Endothelial cell of umbilical vein (primary cell): ENCODE data around the gene HOPX. TPM values are rescaled to one million over a fixed set of nuclear protein-coding genes. Genes with fewer than 3 reads are reported as not detected.

Experiments used
- BruUV-seq: library from RNA; stranded (reverse); fragments of 400-500 nt; replicated peaks from 2 replicates; lab custom pipeline; 2021; lab: Mats Ljungman, UMichigan
- CTCF ChIA-PET: fragments of 300-600, 350-600 bp; sonication (Branson Sonifier 250); formaldehyde crosslinking; loops from one replicate; lab custom pipeline; 2021; ENCODE audit warnings: antibody characterized with exemption, inconsistent platforms; lab: Charles Lee
- POLR2A ChIA-PET: fragments of 300-600, 350-600 bp; sonication (Branson Sonifier 250); formaldehyde crosslinking; loops from one replicate; lab custom pipeline; 2021; ENCODE audit warnings: antibody characterized with exemption, inconsistent platforms; lab: Charles Lee
- DNase-seq: peaks from one replicate; pipeline ENCODE4 v3.0.0-alpha.2; 2011; ENCODE audit warnings: low read depth, low spot score
- FAIRE-seq: peaks from 2 replicates; lab custom pipeline; 2011; peaks lifted over from hg19 to GRCh38; lab: Jason Lieb, UNC
- H2AFZ ChIP-seq: 2 replicates; pipeline ENCODE4 v1.6.0; 2012; ENCODE audit warnings: low read depth, low read length, control low read depth, inconsistent platforms
- H3K27ac ChIP-seq: 2 replicates; pipeline ENCODE4 v1.5.1; 2011; ENCODE audit warnings: low read depth, mild to moderate bottlenecking, control low read depth, low read length, moderate library complexity; ENCODE audit not compliant: insufficient read depth
- H3K27me3 ChIP-seq, 2 experiments: 2 replicates each; pipeline versions ENCODE4 v1.6.0 to v1.6.1; 2011; ENCODE audit warnings: low read length in 2 of 2, mixed read lengths in 1 of 2; ENCODE audit not compliant: control insufficient read depth in 2 of 2, insufficient read depth in 2 of 2
- H3K36me3 ChIP-seq, 2 experiments: 2 replicates in 1 of 2; 3 replicates in 1 of 2; pipeline ENCODE4 v1.5.1; 2011; ENCODE audit warnings: low read length in 2 of 2, mild to moderate bottlenecking in 1 of 2, moderate library complexity in 1 of 2; ENCODE audit not compliant: control insufficient read depth in 2 of 2, insufficient read depth in 2 of 2; ENCODE audit errors: extremely low read depth in 1 of 2
- H3K4me1 ChIP-seq: 3 replicates; pipeline ENCODE4 v1.5.1; 2011; ENCODE audit warnings: mild to moderate bottlenecking, low read length; ENCODE audit not compliant: control insufficient read depth, insufficient read depth; ENCODE audit errors: extremely low read depth
- H3K4me2 ChIP-seq: 2 replicates; pipeline ENCODE4 v1.6.1; 2011; ENCODE audit warnings: low read length, control low read depth, mixed read lengths; ENCODE audit not compliant: insufficient read depth
- H3K4me3 ChIP-seq, 3 experiments: fragments of 200-600 bp in 1 of 3; sonication (generic), shearing (Covaris generic) in 1 of 3; replicated peaks in 1 of 3; 2 replicates each; pipeline ENCODE4 v1.5.1; 2011 to 2016; ENCODE audit warnings: control low read depth in 3 of 3, low read length in 3 of 3, mild to moderate bottlenecking in 2 of 3, inconsistent platforms in 1 of 3, low read depth in 1 of 3, moderate library complexity in 1 of 3; ENCODE audit not compliant: insufficient read depth in 1 of 3
- H3K79me2 ChIP-seq: 2 replicates; pipeline ENCODE4 v1.6.0; 2012; ENCODE audit warnings: low read length, inconsistent platforms; ENCODE audit not compliant: control insufficient read depth, insufficient read depth
- H3K9ac ChIP-seq: replicated peaks from 2 replicates; pipeline ENCODE3; 2011; ENCODE audit warnings: low read length, control low read depth; ENCODE audit not compliant: insufficient read depth; ENCODE audit errors: extremely low read depth
- H3K9me1 ChIP-seq: replicated peaks from 3 replicates; pipeline ENCODE4 v1.6.0; 2011; ENCODE audit warnings: mild to moderate bottlenecking, low read length; ENCODE audit not compliant: control insufficient read depth, insufficient read depth; ENCODE audit errors: extremely low read depth
- H3K9me3 ChIP-seq: replicated peaks from 2 replicates; pipeline ENCODE4 v1.5.1; 2012; ENCODE audit warnings: low read length, inconsistent platforms; ENCODE audit not compliant: control insufficient read depth, insufficient read depth
- H4K20me1 ChIP-seq: replicated peaks from 2 replicates; pipeline ENCODE3; 2011; ENCODE audit warnings: mild to moderate bottlenecking, low read length; ENCODE audit not compliant: control insufficient read depth, insufficient read depth; ENCODE audit errors: extremely low read depth
- FOS ChIP-seq: IDR thresholded peaks from 2 replicates; pipeline ENCODE4 v1.6.1; 2011; ENCODE audit warnings: mild to moderate bottlenecking, low read length, moderate library complexity, borderline replicate concordance; ENCODE audit not compliant: insufficient read depth
- GATA2 ChIP-seq: IDR thresholded peaks from 2 replicates; pipeline ENCODE4 v1.7.0; 2011; ENCODE audit warnings: low read depth, mild to moderate bottlenecking, moderate library complexity, mixed read lengths, low read length; ENCODE audit not compliant: insufficient read length, insufficient read depth
- JUN ChIP-seq: IDR thresholded peaks from 2 replicates; pipeline ENCODE4 v1.6.1; 2011; ENCODE audit warnings: borderline replicate concordance, low read depth; ENCODE audit not compliant: insufficient read length, insufficient read depth
- dilution Hi-C: fragments of 300-500 bp; cut with MboI; formaldehyde crosslinking; loops from one replicate; pipeline ENCODE4 v1.15.0; 2019; ENCODE audit warnings: low sequenced_read_pairs; ENCODE audit not compliant: extremely low pct_ligation_motif_present
- intact Hi-C: fragments of 100-400 bp; cut with micrococcal nuclease; formaldehyde crosslinking; loops from one replicate; pipeline ENCODE4 v1.10.0; 2022
- polyA plus RNA-seq, 4 experiments: library from polyadenylated mRNA; depleted of rRNA in 3 of 4; stranded (reverse) in 3 of 4; unstranded in 1 of 4; fragments of >200 nt; gene quantifications; 2 replicates each; pipeline versions ENCODE4 v1.2.1 to v1.2.3, GENCODE V29; 2011 to 2012; ENCODE audit warnings: missing spikeins in 1 of 4
- total RNA-seq: library from RNA; stranded (reverse); gene quantifications from 2 replicates; pipeline ENCODE4 v1.2.3, GENCODE V29; 2021
- TF ChIP-seq, protein P1 (sequence below): IDR thresholded peaks from 2 replicates; pipeline ENCODE4 v1.6.1; 2011; ENCODE audit not compliant: insufficient read depth, insufficient read length

HOPX gene
- total and polyA plus RNA-seq, 2 donors (not counting 3 experiments of a cell fraction or from before 2014, with no cell fraction given) = 3.8 to 5.8 TPM

- Histone ChIP-seq H3K9me1 (no peaks in the 10 kb centered on the region), H3K9me3 (no peaks in the 10 kb centered on the region), H3K27ac (no peak overlapping the region), H3K27me3 (no peaks in the 10 kb centered on the region), H3K9ac (no peak overlapping the region), H3K79me2 (no peaks in the 10 kb centered on the region), H3K4me1 (no peaks in the 10 kb centered on the region), H2AFZ (no peak overlapping the region), H3K36me3 (no peaks in the 10 kb centered on the region), H4K20me1 (no peaks in the 10 kb centered on the region), H3K4me3 (no peak overlapping the region), H3K4me2 (no peak overlapping the region)
- BruUV-seq = no TSS peak
- intact Hi-C loops (no loop called here), dilution Hi-C loops (no loop called here)
- FAIRE-seq = no peak
- POLR2A ChIA-PET = no interaction called here
- CTCF ChIA-PET = interaction anchor here (0.6 to 1.3 kb wide), 2 partner anchors 33 to 125 kb away, joined by 3 read pairs; no protein-coding TSS in a partner anchor
- no peak for TF ChIP-seq FOS
- no peak for DNase-seq
Observed at GRCh38 chr4:56701161-56701480, 20.0 kb upstream of the HOPX start.

DNA sequence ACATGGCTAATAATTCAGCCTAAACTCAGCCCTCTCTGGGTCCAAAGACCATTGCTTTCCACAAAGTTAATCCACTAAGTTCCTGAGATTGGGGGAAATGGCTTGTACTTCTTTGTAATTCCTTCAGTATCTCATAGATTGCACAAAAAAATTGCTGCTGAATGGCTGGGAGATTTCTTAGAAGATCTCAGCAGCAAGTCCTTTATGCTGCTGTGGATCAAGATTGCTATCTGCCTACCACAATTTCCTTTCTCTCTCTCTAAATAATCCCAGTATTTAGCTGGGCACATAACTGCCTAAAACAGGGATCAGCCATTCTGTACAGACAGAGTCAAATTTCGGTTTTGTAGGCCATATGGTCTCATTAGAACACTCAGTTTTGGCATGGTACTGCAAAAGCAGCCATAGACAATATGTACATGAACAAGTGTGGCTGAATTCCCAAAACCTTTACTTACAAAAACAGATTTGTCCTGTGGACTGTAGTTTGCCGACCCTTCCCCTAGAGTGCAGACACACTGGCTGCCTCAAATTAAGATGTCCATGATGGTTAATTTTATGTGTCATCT is 18.5 kb upstream of the HOPX start:
- Histone ChIP-seq H3K27ac (no peak overlapping the region), H3K36me3 (no peaks in the 10 kb centered on the region), H3K9ac (no peak overlapping the region), H4K20me1 (no peaks in the 10 kb centered on the region), H3K4me2 (no peak overlapping the region), H3K79me2 (no peaks in the 10 kb centered on the region), H3K4me1 (no peaks in the 10 kb centered on the region), H3K4me3 (no peak overlapping the region), H3K27me3 (no peaks in the 10 kb centered on the region), H3K9me3 (no peaks in the 10 kb centered on the region), H2AFZ (no peak overlapping the region), H3K9me1 (no peaks in the 10 kb centered on the region)
- peak; percentile 10 for TF ChIP-seq GATA2
- TF ChIP-seq FOS = no peak
- TF ChIP-seq, protein P1, sequence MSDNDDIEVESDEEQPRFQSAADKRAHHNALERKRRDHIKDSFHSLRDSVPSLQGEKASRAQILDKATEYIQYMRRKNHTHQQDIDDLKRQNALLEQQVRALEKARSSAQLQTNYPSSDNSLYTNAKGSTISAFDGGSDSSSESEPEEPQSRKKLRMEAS = no peak
- no peak for TF ChIP-seq JUN
- FAIRE-seq (no peak), DNase-seq (no peak)
- no TSS peak for BruUV-seq
- dilution Hi-C loops = no loop called here
- ChIA-PET POLR2A (no interaction called here), CTCF (no interaction called here)
- intact Hi-C loops = no loop called here
